Stimulated activated naive CD8-positive, alpha-beta T cell treated with anti-CD3 and anti-CD28 coated beads, Interleukin-15, amount 100 ng/mL, for 72 hours (primary cell): ENCODE data around the gene PIP4P1.

ENCODE experiments used
- ATAC-seq: fragments of 150-1000 bp; cut with Tn5 transposase; 2 replicates; pipeline ENCODE4 v1.10.0; 2021; ENCODE audit warnings: mild to moderate bottlenecking, moderate library complexity
- DNase-seq, 2 donors: peaks; one replicate each; pipeline ENCODE4 v3.0.0; 2021 to 2022
- H3K27ac Mint-ChIP-seq, 2 donors: one replicate each; pipeline ENCODE4 v1.8.0; 2022; ENCODE audit warnings: mild to moderate bottlenecking in 2 of 2, mixed read lengths in 2 of 2, moderate library complexity in 2 of 2
- H3K27me3 Mint-ChIP-seq: one replicate; pipeline ENCODE4 v1.8.0; 2022; ENCODE audit warnings: mixed read lengths
- H3K4me1 Mint-ChIP-seq: one replicate; pipeline ENCODE4 v1.8.0; 2022; ENCODE audit warnings: mild to moderate bottlenecking, mixed read lengths
- H3K4me3 Mint-ChIP-seq, 2 donors: one replicate each; pipeline ENCODE4 v1.8.0; 2022; ENCODE audit warnings: mild to moderate bottlenecking in 2 of 2, mixed read lengths in 2 of 2, moderate library complexity in 1 of 2
- H3K9me3 Mint-ChIP-seq, 2 donors: one replicate each; pipeline ENCODE4 v1.8.0; 2022; ENCODE audit warnings: mixed read lengths in 2 of 2

PIP4P1 gene

GRCh38 chr14:20487396-20487725 is 26.1 kb upstream of the PIP4P1 start:
- Mint-ChIP-seq H3K4me3 (peak overlapping the region in 1 of 2 donors; percentile 53), H3K27ac (no peak overlapping the region), H3K9me3 (no peaks in the 10 kb centered on the region), H3K4me1 (peaks cover 48% of the 10 kb centered on the region), H3K27me3 (no peaks in the 10 kb centered on the region)
- DNase-seq: no peak
- ATAC-seq: no peak

- ATAC-seq (no peak), DNase-seq (no peak)
- Mint-ChIP-seq H3K9me3 (no peaks in the 10 kb centered on the region), H3K27ac (peak overlapping the region in 1 of 2 donors; percentile 47), H3K27me3 (no peaks in the 10 kb centered on the region), H3K4me3 (peak overlapping the region; percentile 30 to 53), H3K4me1 (peaks cover 52% of the 10 kb centered on the region)
Observed at GRCh38 chr14:20486684-20487395, 25.6 kb upstream of the PIP4P1 start.

GRCh38 chr14:20485900-20486299 is 24.7 kb upstream of the PIP4P1 start:
- no peak overlapping the region for H3K27ac Mint-ChIP-seq
- H3K9me3 Mint-ChIP-seq: no peaks in the 10 kb centered on the region
- DNase-seq (no peak), ATAC-seq (no peak)
- peaks cover 45% of the 10 kb centered on the region for H3K4me1 Mint-ChIP-seq
- no peak overlapping the region for H3K4me3 Mint-ChIP-seq
- no peaks in the 10 kb centered on the region for H3K27me3 Mint-ChIP-seq

GRCh38 chr14:20482382-20482781 is 21.1 kb upstream of the PIP4P1 start:
- no peaks in the 10 kb centered on the region for H3K27me3 Mint-ChIP-seq
- peak overlapping the region in 1 of 2 donors; percentile 8 for H3K27ac Mint-ChIP-seq
- H3K4me3 Mint-ChIP-seq: no peak overlapping the region
- no peaks in the 10 kb centered on the region for H3K9me3 Mint-ChIP-seq
- DNase-seq (no peak), ATAC-seq (no peak)
- H3K4me1 Mint-ChIP-seq: peaks cover 39% of the 10 kb centered on the region

- no peak for DNase-seq
- no peaks in the 10 kb centered on the region for H3K27me3 Mint-ChIP-seq
- no peak for ATAC-seq
- H3K4me1 Mint-ChIP-seq: peaks cover 56% of the 10 kb centered on the region
- H3K4me3 Mint-ChIP-seq: no peak overlapping the region
- H3K27ac Mint-ChIP-seq: no peak overlapping the region
- no peaks in the 10 kb centered on the region for H3K9me3 Mint-ChIP-seq
Observed at GRCh38 chr14:20478894-20479293, 17.7 kb upstream of the PIP4P1 start.

GRCh38 chr14:20477211-20477876 is 16.1 kb upstream of the PIP4P1 start:
- peak; percentile 79 for ATAC-seq
- peaks cover 68% of the 10 kb centered on the region for H3K4me1 Mint-ChIP-seq

GRCh38 chr14:20476776-20477175 is 15.5 kb upstream of the PIP4P1 start:
- Mint-ChIP-seq H3K27me3 (no peaks in the 10 kb centered on the region), H3K4me1 (peaks cover 68% of the 10 kb centered on the region), H3K4me3 (peak overlapping the region in 1 of 2 donors; percentile 57), H3K27ac (peak overlapping the region; percentile 94), H3K9me3 (no peaks in the 10 kb centered on the region)
- ATAC-seq (no peak), DNase-seq (no peak)

More at GRCh38 chr14:20477211-20477876, 16.1 kb upstream of the PIP4P1 start:
- DNase-seq: no peak
- Mint-ChIP-seq H3K4me3 (peak overlapping the region; percentile 42 to 57), H3K9me3 (no peaks in the 10 kb centered on the region), H3K27me3 (no peaks in the 10 kb centered on the region), H3K27ac (peak overlapping the region; percentile 90 to 94)

GRCh38 chr14:20472536-20473169 is 11.4 kb upstream of the PIP4P1 start:
- no peak for ATAC-seq
- no peak for DNase-seq
- Mint-ChIP-seq H3K4me3 (peak overlapping the region; percentile 27 to 96), H3K27me3 (no peaks in the 10 kb centered on the region), H3K27ac (peak overlapping the region; percentile 81 to 95), H3K4me1 (peaks cover 78% of the 10 kb centered on the region), H3K9me3 (no peaks in the 10 kb centered on the region)

GRCh38 chr14:20470603-20470901 is 9.3 kb upstream of the PIP4P1 start:
- DNase-seq (no peak), ATAC-seq (no peak)
- peaks cover 60% of the 10 kb centered on the region for H3K4me1 Mint-ChIP-seq
- H3K4me3 Mint-ChIP-seq: peak overlapping the region; percentile 96
- no peaks in the 10 kb centered on the region for H3K27me3 Mint-ChIP-seq
- H3K27ac Mint-ChIP-seq: peak overlapping the region; percentile 97 to 98
- no peaks in the 10 kb centered on the region for H3K9me3 Mint-ChIP-seq

- peak; percentile 82 for ATAC-seq
Observed at GRCh38 chr14:20469890-20470602, 8.8 kb upstream of the PIP4P1 start.

GRCh38 chr14:20469242-20469889 is 8.1 kb upstream of the PIP4P1 start, which contains the start of gene PNP:
Gene PNP, plus strand, starts transcription at chr14:20469406. Its CDS starts 119 bp downstream, at chr14:20469525.
- peak; percentile 86 to 90 for DNase-seq
- ATAC-seq: peak; percentile 96
- Mint-ChIP-seq H3K4me1 (peaks cover 48% of the 10 kb centered on the region), H3K27ac (peak within 1 kb of the TSS; percentile 97 to 98), H3K9me3 (no peaks in the 10 kb centered on the region), H3K4me3 (peak within 1 kb of the TSS; percentile 96), H3K27me3 (no peaks in the 10 kb centered on the region)

More at GRCh38 chr14:20469890-20470602, 8.8 kb upstream of the PIP4P1 start:
- Mint-ChIP-seq H3K9me3 (no peaks in the 10 kb centered on the region), H3K27ac (peak overlapping the region; percentile 97 to 98), H3K4me1 (peaks cover 55% of the 10 kb centered on the region), H3K4me3 (peak overlapping the region; percentile 96), H3K27me3 (no peaks in the 10 kb centered on the region)
- peak; percentile 39 to 70 for DNase-seq

GRCh38 chr14:20468764-20469241 is 7.6 kb upstream of the PIP4P1 start:
- DNase-seq: no peak
- no peak for ATAC-seq

GRCh38 chr14:20460458-20461224 is 593 bp downstream of the PIP4P1 start:
- Mint-ChIP-seq H3K27ac (peak overlapping the region; percentile 73 to 97), H3K4me3 (peak overlapping the region; percentile 87 to 95), H3K4me1 (peaks cover 34% of the 10 kb centered on the region), H3K9me3 (no peaks in the 10 kb centered on the region), H3K27me3 (no peaks in the 10 kb centered on the region)
- ATAC-seq (peak; percentile 19), DNase-seq (peak in 1 of 2 donors; percentile 31)

More at GRCh38 chr14:20468764-20469241, 7.6 kb upstream of the PIP4P1 start:
- peak overlapping the region; percentile 97 to 98 for H3K27ac Mint-ChIP-seq
- H3K9me3 Mint-ChIP-seq: no peaks in the 10 kb centered on the region
- H3K4me1 Mint-ChIP-seq: peaks cover 43% of the 10 kb centered on the region
- peak overlapping the region; percentile 96 for H3K4me3 Mint-ChIP-seq
- no peaks in the 10 kb centered on the region for H3K27me3 Mint-ChIP-seq

GRCh38 chr14:20458031-20458789 is 3.0 kb downstream of the PIP4P1 start:
- no peak for DNase-seq
- no peaks in the 10 kb centered on the region for H3K27me3 Mint-ChIP-seq
- H3K4me3 Mint-ChIP-seq: no peak overlapping the region
- peak overlapping the region in 1 of 2 donors; percentile 12 for H3K27ac Mint-ChIP-seq
- no peaks in the 10 kb centered on the region for H3K9me3 Mint-ChIP-seq
- ATAC-seq: no peak
- H3K4me1 Mint-ChIP-seq: peaks cover 34% of the 10 kb centered on the region
